ENCODE data around the gene SLC25A44. TPM values are rescaled to one million over a fixed set of nuclear protein-coding genes. Genes with fewer than 3 reads are reported as not detected.

The SLC25A44 gene
- total RNA-seq, 1 donor from 2014 or later, result 5.8 TPM

DNA sequence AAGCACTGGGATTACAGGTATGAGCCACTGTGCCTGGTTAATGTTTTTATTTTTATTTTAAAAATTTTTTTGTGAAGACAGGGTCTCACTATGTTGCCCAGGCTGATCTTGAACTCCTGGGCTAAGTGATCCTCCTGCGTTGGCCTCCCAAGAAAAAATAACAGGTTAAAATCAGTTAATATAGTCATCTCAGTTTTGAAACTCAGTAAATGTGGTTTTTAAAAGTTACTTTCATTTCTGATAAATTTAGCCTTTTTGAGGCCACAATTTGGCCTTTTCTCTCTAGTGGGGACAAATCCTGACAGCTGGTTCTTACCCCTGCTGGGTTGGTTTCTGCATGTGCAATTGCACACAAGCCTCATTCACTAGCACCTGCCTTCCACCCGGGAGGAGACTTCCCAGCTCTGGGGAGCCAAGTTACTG is 32.2 kb downstream of the SLC25A44 start:
- H3K27me3 ChIP-seq (ENCODE audit: control insufficient read depth, insufficient read depth, low read length), result no peaks in the 10 kb centered on the region
- no peak overlapping the region for H3K4me3 ChIP-seq (ENCODE audit: low read depth, low read length)
- DNase-seq (ENCODE audit: low read depth), result no peak
- no peak for FAIRE-seq
- H3K36me3 ChIP-seq (ENCODE audit: control insufficient read depth, insufficient read depth, low read length), result peaks cover 8% of the 10 kb centered on the region
- TF ChIP-seq, protein P1, sequence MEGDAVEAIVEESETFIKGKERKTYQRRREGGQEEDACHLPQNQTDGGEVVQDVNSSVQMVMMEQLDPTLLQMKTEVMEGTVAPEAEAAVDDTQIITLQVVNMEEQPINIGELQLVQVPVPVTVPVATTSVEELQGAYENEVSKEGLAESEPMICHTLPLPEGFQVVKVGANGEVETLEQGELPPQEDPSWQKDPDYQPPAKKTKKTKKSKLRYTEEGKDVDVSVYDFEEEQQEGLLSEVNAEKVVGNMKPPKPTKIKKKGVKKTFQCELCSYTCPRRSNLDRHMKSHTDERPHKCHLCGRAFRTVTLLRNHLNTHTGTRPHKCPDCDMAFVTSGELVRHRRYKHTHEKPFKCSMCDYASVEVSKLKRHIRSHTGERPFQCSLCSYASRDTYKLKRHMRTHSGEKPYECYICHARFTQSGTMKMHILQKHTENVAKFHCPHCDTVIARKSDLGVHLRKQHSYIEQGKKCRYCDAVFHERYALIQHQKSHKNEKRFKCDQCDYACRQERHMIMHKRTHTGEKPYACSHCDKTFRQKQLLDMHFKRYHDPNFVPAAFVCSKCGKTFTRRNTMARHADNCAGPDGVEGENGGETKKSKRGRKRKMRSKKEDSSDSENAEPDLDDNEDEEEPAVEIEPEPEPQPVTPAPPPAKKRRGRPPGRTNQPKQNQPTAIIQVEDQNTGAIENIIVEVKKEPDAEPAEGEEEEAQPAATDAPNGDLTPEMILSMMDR (IDR thresholded peaks at IDR 0.05; ENCODE audit: insufficient read depth, low read length, severe bottlenecking), result no peak

DNA sequence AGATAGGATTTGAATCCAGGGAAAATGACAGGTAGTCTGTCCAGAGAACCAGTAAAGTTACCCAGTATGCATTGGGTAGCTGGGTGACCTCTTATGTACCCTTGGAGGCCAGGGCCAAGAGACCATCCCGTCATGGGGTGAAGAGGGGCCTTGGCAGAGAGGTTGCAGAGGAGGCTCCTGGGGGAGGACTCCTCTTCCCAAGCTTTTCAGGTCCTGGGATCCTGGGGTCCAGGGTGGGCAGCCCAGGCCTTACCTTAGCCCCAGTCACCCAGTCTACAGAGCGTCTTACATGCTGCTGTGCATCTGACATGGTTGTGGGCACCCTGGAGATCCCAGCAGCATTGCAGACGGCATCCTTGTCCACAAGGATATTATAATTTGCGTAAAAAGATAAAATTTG is 32.9 kb downstream of the SLC25A44 start:
- DNase-seq (ENCODE audit: low read depth), result no peak

DNA sequence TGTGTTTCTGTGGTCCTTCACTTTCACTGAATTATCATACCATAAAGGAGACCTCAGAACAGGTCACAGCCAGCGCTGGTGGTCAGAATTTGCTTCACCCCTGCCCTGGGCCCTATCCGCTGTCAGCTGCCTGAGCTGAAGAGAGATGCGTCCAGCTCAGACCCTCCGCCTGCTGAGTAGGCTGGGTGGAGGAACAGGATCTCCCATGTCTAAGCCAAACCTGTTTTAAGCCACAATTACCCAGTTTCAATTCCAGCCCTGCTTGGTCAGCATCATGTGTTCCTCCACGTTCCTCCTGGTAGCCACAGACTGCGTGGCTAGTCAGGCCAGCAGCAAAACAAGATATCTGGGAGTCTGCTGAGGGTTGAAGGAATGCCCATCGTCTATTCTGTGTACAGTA is 34.6 kb downstream of the SLC25A44 start:
- DNase-seq (ENCODE audit: low read depth) (no peak), FAIRE-seq (no peak)
- Histone ChIP-seq H3K27me3 (ENCODE audit: control insufficient read depth, insufficient read depth, low read length) (no peaks in the 10 kb centered on the region), H3K36me3 (ENCODE audit: control insufficient read depth, insufficient read depth, low read length) (peaks cover 7% of the 10 kb centered on the region), H3K4me3 (ENCODE audit: low read depth, low read length) (no peak overlapping the region)
- TF ChIP-seq, protein P1 (IDR thresholded peaks at IDR 0.05; ENCODE audit: insufficient read depth, low read length, severe bottlenecking), result no peak

More for the DNA sequence above, 32.9 kb downstream of the SLC25A44 start:
- peaks cover 7% of the 10 kb centered on the region for H3K36me3 ChIP-seq (ENCODE audit: control insufficient read depth, insufficient read depth, low read length)
- no peaks in the 10 kb centered on the region for H3K27me3 ChIP-seq (ENCODE audit: control insufficient read depth, insufficient read depth, low read length)
- H3K4me3 ChIP-seq (ENCODE audit: low read depth, low read length), result no peak overlapping the region
- FAIRE-seq, result no peak
- TF ChIP-seq, protein P1 (IDR thresholded peaks at IDR 0.05; ENCODE audit: insufficient read depth, low read length, severe bottlenecking), result no peak

DNA sequence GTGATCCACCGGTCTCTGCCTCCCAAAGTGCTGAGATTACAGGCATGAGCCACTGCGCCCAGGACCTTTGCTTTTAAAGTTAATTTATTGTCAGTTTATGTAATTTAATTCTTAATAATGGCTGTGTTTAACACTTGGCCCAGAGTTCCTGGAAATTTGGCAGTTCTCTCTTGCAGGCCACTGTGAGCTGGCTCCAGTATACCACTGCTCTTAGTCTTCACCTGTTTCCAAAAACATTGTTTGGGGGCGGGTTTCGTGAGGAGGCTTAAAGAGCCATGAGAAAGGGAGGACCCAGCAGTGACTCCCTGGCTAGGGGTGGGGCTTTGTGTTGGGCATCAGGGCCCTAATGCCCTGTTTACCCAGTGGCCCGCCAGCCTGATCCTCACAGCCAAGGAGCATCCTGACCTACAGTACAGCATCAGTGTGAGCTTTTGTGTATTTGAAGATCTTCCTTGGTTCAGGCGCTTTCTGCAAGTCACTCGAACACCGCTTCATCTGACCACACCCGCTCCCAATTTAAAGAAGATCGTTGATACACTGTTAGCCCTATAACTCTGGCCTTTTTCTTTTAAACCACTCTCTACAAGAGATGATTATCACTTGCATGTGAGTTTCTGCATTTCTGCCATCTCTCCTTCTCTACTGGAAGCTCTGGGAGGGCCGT is 36.0 kb downstream of the SLC25A44 start:
- no peak for DNase-seq (ENCODE audit: low read depth)
- FAIRE-seq, result no peak
- H3K36me3 ChIP-seq (ENCODE audit: control insufficient read depth, insufficient read depth, low read length), result peaks cover 11% of the 10 kb centered on the region
- H3K4me3 ChIP-seq (ENCODE audit: low read depth, low read length), result no peak overlapping the region
- H3K27me3 ChIP-seq (ENCODE audit: control insufficient read depth, insufficient read depth, low read length), result no peaks in the 10 kb centered on the region
- TF ChIP-seq, protein P1 (IDR thresholded peaks at IDR 0.05; ENCODE audit: insufficient read depth, low read length, severe bottlenecking), result no peak

DNA sequence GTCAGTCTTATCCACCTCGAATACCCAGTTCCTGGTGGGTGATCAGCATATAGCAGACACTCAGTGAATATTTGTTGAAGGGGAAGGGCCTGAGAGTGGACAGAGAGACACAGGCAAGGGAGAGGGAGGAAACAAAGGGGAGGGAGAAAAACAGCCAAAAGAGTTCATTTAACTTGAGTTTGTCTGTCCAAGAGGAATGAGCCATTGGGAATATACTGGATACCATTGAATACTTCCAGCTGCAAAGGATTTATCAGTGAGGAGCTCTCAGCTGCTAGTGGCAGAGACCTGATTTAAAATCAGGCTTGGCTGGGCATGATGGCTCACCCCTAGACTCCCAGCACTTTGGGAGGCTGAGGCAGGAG is 36.6 kb downstream of the SLC25A44 start:
- DNase-seq (ENCODE audit: low read depth) (no peak), FAIRE-seq (no peak)
- H3K4me3 ChIP-seq (ENCODE audit: low read depth, low read length), result no peak overlapping the region
- TF ChIP-seq, protein P1 (IDR thresholded peaks at IDR 0.05; ENCODE audit: insufficient read depth, low read length, severe bottlenecking), result no peak
- peaks cover 11% of the 10 kb centered on the region for H3K36me3 ChIP-seq (ENCODE audit: control insufficient read depth, insufficient read depth, low read length)
- no peaks in the 10 kb centered on the region for H3K27me3 ChIP-seq (ENCODE audit: control insufficient read depth, insufficient read depth, low read length)

Measured in bronchial epithelial cell (primary cell).